ENCODE measurements around the gene SPATA32. TPM values are rescaled to one million over a fixed set of nuclear protein-coding genes. Genes with fewer than 3 reads are reported as not detected.

Gene SPATA32
- total RNA-seq, 1 experiment from 2014 or later: 0.81 TPM

DNA sequence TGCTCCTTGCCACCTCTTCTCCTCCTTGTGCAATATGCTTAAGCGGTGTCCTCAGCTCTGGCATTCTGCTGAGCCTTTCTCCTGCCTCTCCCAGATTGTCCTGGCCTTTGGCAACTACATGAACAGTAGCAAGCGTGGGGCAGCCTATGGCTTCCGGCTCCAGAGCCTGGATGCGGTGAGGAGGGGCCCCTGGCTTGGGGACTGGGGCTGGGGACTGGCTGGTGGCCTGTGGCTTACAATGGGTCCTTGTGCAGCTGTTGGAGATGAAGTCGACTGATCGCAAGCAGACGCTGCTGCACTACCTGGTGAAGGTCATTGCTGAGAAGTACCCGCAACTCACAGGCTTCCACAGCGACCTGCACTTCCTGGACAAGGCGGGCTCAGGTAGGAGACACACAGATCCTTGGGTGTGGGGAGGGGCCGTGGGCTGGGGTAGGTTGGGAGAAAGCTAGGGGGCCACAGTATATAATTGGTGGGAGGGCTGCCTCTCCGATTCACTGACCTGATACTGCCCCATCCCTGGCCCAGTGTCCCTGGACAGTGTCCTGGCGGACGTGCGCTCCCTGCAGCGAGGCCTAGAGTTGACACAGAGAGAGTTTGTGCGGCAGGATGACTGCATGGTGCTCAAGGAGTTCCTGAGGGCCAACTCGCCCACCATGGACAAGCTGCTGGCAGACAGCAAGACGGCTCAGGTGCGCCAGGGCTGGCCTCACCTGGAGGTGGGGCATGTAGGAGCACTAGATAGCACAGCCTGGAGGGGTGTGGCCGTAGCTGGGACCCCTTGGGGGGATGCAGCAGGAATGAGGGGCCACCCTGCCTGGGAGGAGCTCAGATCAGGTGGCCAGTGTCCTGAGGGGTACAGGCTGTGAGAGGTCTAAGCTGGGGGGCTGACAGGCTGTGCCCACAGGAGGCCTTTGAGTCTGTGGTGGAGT, 16.9 kb downstream of the SPATA32 start:
- H3K56ac ChIP-seq (ENCODE audit: insufficient read length, low read depth, low read length): no peak overlapping the region
- no peak overlapping the region for H4K8ac ChIP-seq (replicated peaks; ENCODE audit: insufficient read length, low read depth, low read length)
- no peak overlapping the region for H2AFZ ChIP-seq (ENCODE audit: low read length)
- Mint-ChIP-seq H3K4me3 (peak overlapping the region in 1 of 2 experiments; percentile 44; a peak in 2 of 5 replicates), H3K27ac (no peak overlapping the region; a peak in 1 of 7 replicates), H3K36me3 (ENCODE audit: insufficient read depth in 1 of 3, low read depth in 3 of 3) (peaks cover 4 to 7% (median 5%) of the 10 kb centered on the region in 3 experiments; a peak in 5 of 7 replicates), H3K4me1 (peaks cover 20 to 34% of the 10 kb centered on the region in 2 experiments), H3K9me3 (no peaks in the 10 kb centered on the region; a peak in 1 of 5 replicates), H3K27me3 (ENCODE audit: low read depth) (peaks cover 34% of the 10 kb centered on the region)
- no peak overlapping the region for H2BK20ac ChIP-seq (ENCODE audit: low read depth, low read length, poor library complexity, severe bottlenecking)
- H3K4me1 ChIP-seq (ENCODE audit: insufficient read depth, low read length): peaks cover 3% of the 10 kb centered on the region; the same call in 1 of the 2 replicates
- no peak overlapping the region for H3K9ac ChIP-seq (ENCODE audit: extremely low read depth, insufficient read length, low read length)
- WGBS (ENCODE audit: extremely low coverage, insufficient read length, low lambda C conversion rate): no CpG with 5 or more reads among the region's 21 CpGs
- H3K18ac ChIP-seq (ENCODE audit: insufficient read length, low read depth, low read length): no peak overlapping the region
- H3K27me3 ChIP-seq (ENCODE audit: insufficient read depth, low read length): peaks cover 4% of the 10 kb centered on the region; the same call in 1 of the 2 replicates
- no peak overlapping the region for H4K5ac ChIP-seq (ENCODE audit: insufficient read length, low read depth, low read length)
- TF ChIP-seq, protein P1, sequence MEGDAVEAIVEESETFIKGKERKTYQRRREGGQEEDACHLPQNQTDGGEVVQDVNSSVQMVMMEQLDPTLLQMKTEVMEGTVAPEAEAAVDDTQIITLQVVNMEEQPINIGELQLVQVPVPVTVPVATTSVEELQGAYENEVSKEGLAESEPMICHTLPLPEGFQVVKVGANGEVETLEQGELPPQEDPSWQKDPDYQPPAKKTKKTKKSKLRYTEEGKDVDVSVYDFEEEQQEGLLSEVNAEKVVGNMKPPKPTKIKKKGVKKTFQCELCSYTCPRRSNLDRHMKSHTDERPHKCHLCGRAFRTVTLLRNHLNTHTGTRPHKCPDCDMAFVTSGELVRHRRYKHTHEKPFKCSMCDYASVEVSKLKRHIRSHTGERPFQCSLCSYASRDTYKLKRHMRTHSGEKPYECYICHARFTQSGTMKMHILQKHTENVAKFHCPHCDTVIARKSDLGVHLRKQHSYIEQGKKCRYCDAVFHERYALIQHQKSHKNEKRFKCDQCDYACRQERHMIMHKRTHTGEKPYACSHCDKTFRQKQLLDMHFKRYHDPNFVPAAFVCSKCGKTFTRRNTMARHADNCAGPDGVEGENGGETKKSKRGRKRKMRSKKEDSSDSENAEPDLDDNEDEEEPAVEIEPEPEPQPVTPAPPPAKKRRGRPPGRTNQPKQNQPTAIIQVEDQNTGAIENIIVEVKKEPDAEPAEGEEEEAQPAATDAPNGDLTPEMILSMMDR (conservative IDR thresholded peaks at IDR 0.05): no peak
- no peak overlapping the region for H3K14ac ChIP-seq (ENCODE audit: insufficient read depth, low read length)
- H2AK5ac ChIP-seq (ENCODE audit: insufficient read length, low read length): no peak overlapping the region
- no peak overlapping the region for H2BK12ac ChIP-seq (ENCODE audit: insufficient read length, low read depth, low read length)
- H3T11ph ChIP-seq (ENCODE audit: low read length): no peak overlapping the region
- H3K4me2 ChIP-seq (ENCODE audit: insufficient read depth, insufficient read length, low read length): no peak overlapping the region
- H2BK15ac ChIP-seq (ENCODE audit: low read depth, low read length): no peak overlapping the region
- H2BK120ac ChIP-seq (ENCODE audit: low read depth, low read length, poor library complexity, severe bottlenecking): no peak overlapping the region
- H3K4ac ChIP-seq (ENCODE audit: low read depth, low read length): no peak overlapping the region
- peaks cover 23% of the 10 kb centered on the region for H3K23me2 ChIP-seq (ENCODE audit: insufficient read length, low read depth, low read length, poor library complexity, severe bottlenecking)
- no peak overlapping the region for H3K23ac ChIP-seq (ENCODE audit: insufficient read length, low read depth, low read length)
- DNase-seq: no peak
- no peaks in the 10 kb centered on the region for H4K20me1 ChIP-seq (ENCODE audit: control insufficient read depth, insufficient read depth, insufficient read length)
- H2BK5ac ChIP-seq (ENCODE audit: insufficient read length, low read length): no peak overlapping the region
- H4K91ac ChIP-seq (ENCODE audit: insufficient read length, low read depth, low read length): no peak overlapping the region
- no peaks in the 10 kb centered on the region for H3K9me3 ChIP-seq (ENCODE audit: control insufficient read depth, low read depth, low read length)
- no peaks in the 10 kb centered on the region for H3K79me1 ChIP-seq (ENCODE audit: insufficient read depth, low read depth, low read length, poor library complexity, severe bottlenecking)
- no peak overlapping the region for H3K27ac ChIP-seq (ENCODE audit: insufficient read length, low read depth, low read length)
- no peaks in the 10 kb centered on the region for H3K79me2 ChIP-seq (ENCODE audit: insufficient read depth, low read length)
